ENCODE measurements around the gene NCAPD3. TPM values are rescaled to one million over a fixed set of nuclear protein-coding genes. Genes with fewer than 3 reads are reported as not detected.

The NCAPD3 gene
- total RNA-seq, 3 donors from 2014 or later (not counting 1 experiment from before 2014, with no cell fraction given), result 27.6 to 33.6 (median 31.2) TPM

GRCh38 chr11:134142536-134142935 is 81.2 kb downstream of the NCAPD3 start:
- 95% methylated on average over 4 of the region's 6 CpGs for WGBS (ENCODE audit: insufficient coverage)
- Histone ChIP-seq H3K9me3 (ENCODE audit: control insufficient read depth, insufficient read depth, low read length) (no peaks in the 10 kb centered on the region), H3K4me1 (ENCODE audit: control insufficient read depth, insufficient read depth, low read length) (no peaks in the 10 kb centered on the region), H3K27me3 (ENCODE audit: control insufficient read depth, insufficient read depth, low read length) (no peaks in the 10 kb centered on the region), H3K36me3 (ENCODE audit: control insufficient read depth, insufficient read depth, low read length) (no peaks in the 10 kb centered on the region), H3K27ac (ENCODE audit: low read length) (no peak overlapping the region), H3K4me3 (ENCODE audit: low read length) (no peak overlapping the region)
- TF ChIP-seq, protein P1, sequence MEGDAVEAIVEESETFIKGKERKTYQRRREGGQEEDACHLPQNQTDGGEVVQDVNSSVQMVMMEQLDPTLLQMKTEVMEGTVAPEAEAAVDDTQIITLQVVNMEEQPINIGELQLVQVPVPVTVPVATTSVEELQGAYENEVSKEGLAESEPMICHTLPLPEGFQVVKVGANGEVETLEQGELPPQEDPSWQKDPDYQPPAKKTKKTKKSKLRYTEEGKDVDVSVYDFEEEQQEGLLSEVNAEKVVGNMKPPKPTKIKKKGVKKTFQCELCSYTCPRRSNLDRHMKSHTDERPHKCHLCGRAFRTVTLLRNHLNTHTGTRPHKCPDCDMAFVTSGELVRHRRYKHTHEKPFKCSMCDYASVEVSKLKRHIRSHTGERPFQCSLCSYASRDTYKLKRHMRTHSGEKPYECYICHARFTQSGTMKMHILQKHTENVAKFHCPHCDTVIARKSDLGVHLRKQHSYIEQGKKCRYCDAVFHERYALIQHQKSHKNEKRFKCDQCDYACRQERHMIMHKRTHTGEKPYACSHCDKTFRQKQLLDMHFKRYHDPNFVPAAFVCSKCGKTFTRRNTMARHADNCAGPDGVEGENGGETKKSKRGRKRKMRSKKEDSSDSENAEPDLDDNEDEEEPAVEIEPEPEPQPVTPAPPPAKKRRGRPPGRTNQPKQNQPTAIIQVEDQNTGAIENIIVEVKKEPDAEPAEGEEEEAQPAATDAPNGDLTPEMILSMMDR (IDR thresholded peaks at IDR 0.05), result no peak
- Mint-ChIP-seq H3K4me3 (no peak overlapping the region), H3K36me3 (no peaks in the 10 kb centered on the region), H3K27me3 (ENCODE audit: low read depth in 2 of 2) (peaks cover 5 to 7% of the 10 kb centered on the region in 2 donors), H3K9me3 (no peaks in the 10 kb centered on the region), H3K27ac (no peak overlapping the region), H3K4me1 (peaks cover 6 to 19% of the 10 kb centered on the region in 2 donors)
- DNase-seq, result no peak
- ATAC-seq, result no peak
- intact Hi-C loops (cut with micrococcal nuclease), result no loop called here

DNA sequence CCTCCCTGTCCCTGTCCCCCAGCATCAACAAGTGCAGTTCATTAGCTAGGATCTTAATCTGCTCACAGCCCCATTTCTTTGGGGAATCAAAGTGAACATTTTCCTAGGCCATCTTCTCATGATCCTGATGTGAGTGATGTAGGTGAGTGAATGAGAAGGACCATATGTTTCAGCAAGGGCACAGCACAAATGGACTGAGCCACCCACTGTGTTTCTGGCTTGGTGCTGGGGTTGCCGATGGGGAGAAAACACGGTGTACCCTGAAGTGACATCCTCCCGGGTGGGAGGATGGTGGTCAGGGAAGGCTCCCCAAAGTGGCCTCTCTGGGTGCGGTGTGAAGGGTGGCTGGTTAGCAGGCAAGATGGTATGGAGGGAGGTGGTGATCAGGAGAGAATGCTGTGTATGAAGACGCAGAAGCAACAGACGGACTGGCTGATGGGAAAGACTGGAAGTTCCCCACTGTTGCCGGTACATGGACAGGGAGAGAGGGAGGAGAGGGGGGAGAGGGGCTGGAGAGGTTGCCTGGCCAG is 82.7 kb downstream of the NCAPD3 start:
- H3K27me3 ChIP-seq (ENCODE audit: control insufficient read depth, insufficient read depth, low read length), result no peaks in the 10 kb centered on the region
- no peaks in the 10 kb centered on the region for H3K4me1 ChIP-seq (ENCODE audit: control insufficient read depth, insufficient read depth, low read length)
- Mint-ChIP-seq H3K9me3 (no peaks in the 10 kb centered on the region), H3K27ac (no peak overlapping the region), H3K4me3 (no peak overlapping the region), H3K36me3 (no peaks in the 10 kb centered on the region), H3K27me3 (ENCODE audit: low read depth in 2 of 2) (peaks cover 5 to 7% of the 10 kb centered on the region in 2 donors), H3K4me1 (peaks cover 6 to 19% of the 10 kb centered on the region in 2 donors)
- intact Hi-C loops (cut with micrococcal nuclease), result no loop called here
- ATAC-seq (no peak), DNase-seq (no peak)
- H3K27ac ChIP-seq (ENCODE audit: low read length), result no peak overlapping the region
- no peak overlapping the region for H3K4me3 ChIP-seq (ENCODE audit: low read length)
- no peaks in the 10 kb centered on the region for H3K9me3 ChIP-seq (ENCODE audit: control insufficient read depth, insufficient read depth, low read length)
- no peaks in the 10 kb centered on the region for H3K36me3 ChIP-seq (ENCODE audit: control insufficient read depth, insufficient read depth, low read length)
- 95% methylated on average over 7 of the region's 7 CpGs for WGBS (ENCODE audit: insufficient coverage)
- TF ChIP-seq, protein P1 (IDR thresholded peaks at IDR 0.05), result no peak

- ATAC-seq, result peak in 2 of 3 donors; percentile 38 to 77
- no peak overlapping the region for H3K27ac Mint-ChIP-seq
Measured at GRCh38 chr11:134139873-134140331, 83.9 kb downstream of the NCAPD3 start.

More at GRCh38 chr11:134139873-134140331, 83.9 kb downstream of the NCAPD3 start:
- no peaks in the 10 kb centered on the region for H3K9me3 Mint-ChIP-seq
- H3K27ac ChIP-seq (ENCODE audit: low read length), result no peak overlapping the region
- peaks cover 5 to 7% of the 10 kb centered on the region in 2 donors for H3K27me3 Mint-ChIP-seq (ENCODE audit: low read depth in 2 of 2)
- no peaks in the 10 kb centered on the region for H3K9me3 ChIP-seq (ENCODE audit: control insufficient read depth, insufficient read depth, low read length)
- no peaks in the 10 kb centered on the region for H3K36me3 Mint-ChIP-seq
- intact Hi-C loops (cut with micrococcal nuclease), result loop anchor here (2.0 kb wide), 2 partner anchors 89 to 213 kb away; no protein-coding TSS in a partner anchor
- H3K4me1 Mint-ChIP-seq, result peaks cover 6 to 19% of the 10 kb centered on the region in 2 donors
- H3K4me3 ChIP-seq (ENCODE audit: low read length), result no peak overlapping the region
- TF ChIP-seq, protein P1 (IDR thresholded peaks at IDR 0.05), result peak; percentile 56
- no peak overlapping the region for H3K4me3 Mint-ChIP-seq
- H3K4me1 ChIP-seq (ENCODE audit: control insufficient read depth, insufficient read depth, low read length), result no peaks in the 10 kb centered on the region
- peak in 1 of 2 donors; percentile 77 for DNase-seq
- H3K27me3 ChIP-seq (ENCODE audit: control insufficient read depth, insufficient read depth, low read length), result no peaks in the 10 kb centered on the region
- WGBS (ENCODE audit: insufficient coverage), result 68% methylated on average over 10 of the region's 10 CpGs
- H3K36me3 ChIP-seq (ENCODE audit: control insufficient read depth, insufficient read depth, low read length), result no peaks in the 10 kb centered on the region
